Daoy (cell line): ENCODE data around the gene PITPNC1. TPM values are rescaled to one million over a fixed set of nuclear protein-coding genes. Genes with fewer than 3 reads are reported as not detected.
"Not testable (repeated sequence)": the region's sequence is repeated elsewhere in the genome, so short reads cannot be mapped to it uniquely, and the experiment has no call there.

Experiments
- DNase-seq: peaks from one replicate; pipeline ENCODE4 v3.0.0-alpha.2; 2015; ENCODE audit warnings: low read depth
- total RNA-seq: library from RNA; depleted of rRNA; stranded (reverse); fragments of >200 nt; shearing (Covaris generic); gene quantifications from 2 replicates; pipeline ENCODE4 v1.2.3, GENCODE V29; 2014; rRNA removed

Gene PITPNC1
- total RNA-seq, 1 experiment from 2014 or later, result 8.4 TPM

- DNase-seq, result no peak
Observed at GRCh38 chr17:67725373-67725791, 348.3 kb downstream of the PITPNC1 start.

- no peak for DNase-seq
Observed at GRCh38 chr17:67725807-67726206, 348.7 kb downstream of the PITPNC1 start.

GRCh38 chr17:67727152-67728039, 350.3 kb downstream of the PITPNC1 start:
- not testable (repeated sequence) for DNase-seq

- DNase-seq, result no peak
Observed at GRCh38 chr17:67729903-67730302, 352.8 kb downstream of the PITPNC1 start.

GRCh38 chr17:67730731-67731130, 353.6 kb downstream of the PITPNC1 start:
- no peak for DNase-seq

- no peak for DNase-seq
Observed at GRCh38 chr17:67733449-67733848, 356.4 kb downstream of the PITPNC1 start.

- DNase-seq, result no peak
Observed at GRCh38 chr17:67737145-67737544, 360.1 kb downstream of the PITPNC1 start.

GRCh38 chr17:67742025-67742424, 364.9 kb downstream of the PITPNC1 start:
- DNase-seq, result no peak

Other genes with a start within 250 kb of the PITPNC1 start
- gene HELZ, start 132.1 kb upstream of the PITPNC1 start, total RNA-seq, result 14.2 and 16.9 TPM in 2 replicates
- gene PSMD12, start 10.7 kb upstream of the PITPNC1 start, total RNA-seq, result 77.3 and 78.0 TPM in 2 replicates